ENCODE results near the gene TNRC6A. TPM values are rescaled to one million over a fixed set of nuclear protein-coding genes. Genes with fewer than 3 reads are reported as not detected.

TNRC6A gene
- total RNA-seq: 47.3 and 50.3 TPM in 2 replicates

DNA sequence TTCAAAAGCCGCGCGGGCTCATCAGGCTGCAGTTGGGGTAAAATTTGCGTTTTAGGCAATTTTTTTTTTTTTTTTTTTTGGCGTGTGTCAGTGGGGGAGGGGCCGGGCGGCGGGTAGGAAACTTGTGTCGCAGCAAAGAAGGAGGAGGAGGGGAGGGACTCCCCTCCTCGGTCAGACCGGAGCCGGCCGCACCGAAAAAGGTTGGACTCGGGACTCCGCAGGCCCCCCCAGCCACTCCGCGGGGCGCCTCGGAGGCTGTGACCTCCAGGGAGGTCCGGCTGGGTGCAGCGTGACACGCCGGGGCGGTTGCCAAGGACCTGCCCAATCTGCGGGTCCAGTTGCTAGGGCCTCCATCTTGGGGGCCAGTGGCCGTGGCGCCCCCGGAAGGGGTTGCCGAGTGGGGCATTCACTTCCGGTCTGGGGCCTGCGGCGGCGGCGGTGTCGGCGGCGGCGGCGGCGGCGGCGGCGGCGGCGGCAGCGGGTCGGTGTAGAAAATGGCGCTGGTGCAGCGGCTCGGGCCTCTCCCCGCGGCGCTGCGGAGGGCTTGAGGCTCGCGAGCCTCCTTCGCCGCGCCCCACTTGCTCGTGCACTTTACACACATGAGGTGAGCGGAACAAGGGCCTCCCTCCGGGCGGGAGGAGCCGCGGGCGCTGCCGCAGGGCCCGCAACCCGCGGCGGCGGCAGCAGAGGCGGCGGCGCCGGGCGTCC is at the start of gene TNRC6A:
TNRC6A (plus strand) TSS at position 409 of the 708 bp plus-strand sequence; CDS start at position 600, 191 bp downstream.
- Mint-ChIP-seq H3K27ac (peak within 1 kb of the TSS; percentile 97), H3K27me3 (ENCODE audit: low read depth) (peaks cover 3% of the 10 kb centered on the region), H3K36me3 (ENCODE audit: low read depth) (peaks cover 36% of the 10 kb centered on the region), H3K9me3 (no peaks in the 10 kb centered on the region), H3K4me3 (ENCODE audit: low read depth) (peak within 1 kb of the TSS; percentile 98), H3K4me1 (ENCODE audit: low read depth) (peaks cover 35% of the 10 kb centered on the region)
- intact Hi-C loops (cut with micrococcal nuclease): loop anchor here (10.0 kb wide), 1 partner anchor 145 kb away; no protein-coding TSS in a partner anchor
- peak; percentile 74 for DNase-seq (ENCODE audit: low spot score)

DNA sequence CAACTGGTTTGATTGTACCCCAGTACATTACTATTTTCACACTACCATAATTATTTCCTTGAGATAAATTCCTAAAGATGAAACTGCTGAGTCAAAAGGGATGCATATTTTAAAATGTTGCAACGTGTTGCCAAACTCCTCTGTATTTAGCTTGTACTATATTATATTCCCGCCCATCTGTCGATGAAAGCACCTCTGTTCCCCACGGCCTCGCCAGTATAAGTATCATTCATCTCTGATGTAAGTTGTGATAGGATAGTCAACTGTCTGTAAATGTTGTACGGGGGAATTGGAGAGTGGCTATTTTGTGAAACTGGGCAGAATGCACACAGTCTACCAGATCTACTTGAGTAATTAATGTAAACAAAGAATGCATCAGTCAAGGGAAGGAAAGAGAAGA is 47.7 kb upstream of the TNRC6A start:
- intact Hi-C loops (cut with micrococcal nuclease): no loop called here
- H3K9me3 Mint-ChIP-seq: no peaks in the 10 kb centered on the region
- H3K4me3 Mint-ChIP-seq (ENCODE audit: low read depth): no peak overlapping the region
- H3K27me3 Mint-ChIP-seq (ENCODE audit: low read depth): peaks cover 2% of the 10 kb centered on the region
- no peak overlapping the region for H3K27ac Mint-ChIP-seq
- H3K4me1 Mint-ChIP-seq (ENCODE audit: low read depth): peaks cover under 1% of the 10 kb centered on the region
- no peak for DNase-seq (ENCODE audit: low spot score)
- no peaks in the 10 kb centered on the region for H3K36me3 Mint-ChIP-seq (ENCODE audit: low read depth)

DNA sequence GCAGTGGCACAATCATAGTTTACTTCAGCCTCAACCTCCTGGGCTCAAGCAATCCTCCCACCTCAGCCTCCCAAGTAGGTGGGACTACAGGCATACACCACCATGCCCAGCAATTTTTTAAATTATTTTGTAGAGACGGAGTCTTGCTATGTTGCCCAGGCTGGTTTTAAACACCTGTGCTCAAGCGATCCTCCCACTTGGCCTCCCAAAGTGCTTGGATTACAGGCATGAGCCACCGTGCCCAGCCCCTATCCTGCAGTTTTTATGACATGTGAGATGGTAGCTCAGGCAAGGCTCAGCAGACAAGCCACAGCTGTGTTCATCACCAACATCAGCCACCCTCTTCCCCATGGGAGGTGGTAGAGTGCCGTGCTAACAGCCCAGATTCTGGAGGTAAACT is 46.2 kb upstream of the TNRC6A start:
- DNase-seq (ENCODE audit: low spot score): no peak
- Mint-ChIP-seq H3K9me3 (no peaks in the 10 kb centered on the region), H3K4me3 (ENCODE audit: low read depth) (no peak overlapping the region), H3K27ac (no peak overlapping the region), H3K27me3 (ENCODE audit: low read depth) (peaks cover 2% of the 10 kb centered on the region), H3K36me3 (ENCODE audit: low read depth) (no peaks in the 10 kb centered on the region), H3K4me1 (ENCODE audit: low read depth) (no peaks in the 10 kb centered on the region)
- intact Hi-C loops (cut with micrococcal nuclease): no loop called here

DNA sequence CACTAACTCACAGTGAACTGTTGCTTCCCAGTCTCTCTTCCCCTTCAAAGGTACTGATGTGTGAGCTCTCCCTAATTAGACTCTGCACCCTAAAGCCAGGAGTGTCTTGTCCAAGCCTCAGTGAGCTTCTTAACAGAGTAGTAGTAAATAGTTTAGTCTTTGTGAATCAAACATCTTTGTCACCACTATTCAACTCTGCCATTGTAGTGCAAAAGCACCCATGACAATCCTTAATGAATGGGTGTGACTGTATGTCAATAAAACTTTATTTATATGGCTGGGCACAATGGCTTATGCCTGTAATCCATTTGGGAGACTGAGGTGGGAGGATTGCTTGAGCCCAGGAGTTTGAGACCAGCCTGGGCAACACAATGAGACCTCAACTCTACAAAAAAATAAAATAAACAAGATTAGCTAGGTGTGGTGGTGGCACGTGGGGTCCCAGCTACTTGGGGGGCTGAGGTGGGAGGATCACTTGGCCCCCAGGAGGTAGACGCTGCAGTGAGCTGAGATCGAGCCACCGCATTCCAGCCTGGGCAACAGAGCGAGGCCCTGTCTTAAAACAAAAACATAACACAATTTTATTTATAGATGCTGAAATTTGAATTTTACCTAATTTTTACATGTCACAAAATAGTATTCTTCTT is 45.5 kb upstream of the TNRC6A start:
- no peak overlapping the region for H3K4me3 Mint-ChIP-seq (ENCODE audit: low read depth)
- H3K36me3 Mint-ChIP-seq (ENCODE audit: low read depth): no peaks in the 10 kb centered on the region
- H3K27ac Mint-ChIP-seq: no peak overlapping the region
- peaks cover 2% of the 10 kb centered on the region for H3K27me3 Mint-ChIP-seq (ENCODE audit: low read depth)
- no peaks in the 10 kb centered on the region for H3K9me3 Mint-ChIP-seq
- no peaks in the 10 kb centered on the region for H3K4me1 Mint-ChIP-seq (ENCODE audit: low read depth)
- intact Hi-C loops (cut with micrococcal nuclease): no loop called here
- DNase-seq (ENCODE audit: low spot score): no peak

DNA sequence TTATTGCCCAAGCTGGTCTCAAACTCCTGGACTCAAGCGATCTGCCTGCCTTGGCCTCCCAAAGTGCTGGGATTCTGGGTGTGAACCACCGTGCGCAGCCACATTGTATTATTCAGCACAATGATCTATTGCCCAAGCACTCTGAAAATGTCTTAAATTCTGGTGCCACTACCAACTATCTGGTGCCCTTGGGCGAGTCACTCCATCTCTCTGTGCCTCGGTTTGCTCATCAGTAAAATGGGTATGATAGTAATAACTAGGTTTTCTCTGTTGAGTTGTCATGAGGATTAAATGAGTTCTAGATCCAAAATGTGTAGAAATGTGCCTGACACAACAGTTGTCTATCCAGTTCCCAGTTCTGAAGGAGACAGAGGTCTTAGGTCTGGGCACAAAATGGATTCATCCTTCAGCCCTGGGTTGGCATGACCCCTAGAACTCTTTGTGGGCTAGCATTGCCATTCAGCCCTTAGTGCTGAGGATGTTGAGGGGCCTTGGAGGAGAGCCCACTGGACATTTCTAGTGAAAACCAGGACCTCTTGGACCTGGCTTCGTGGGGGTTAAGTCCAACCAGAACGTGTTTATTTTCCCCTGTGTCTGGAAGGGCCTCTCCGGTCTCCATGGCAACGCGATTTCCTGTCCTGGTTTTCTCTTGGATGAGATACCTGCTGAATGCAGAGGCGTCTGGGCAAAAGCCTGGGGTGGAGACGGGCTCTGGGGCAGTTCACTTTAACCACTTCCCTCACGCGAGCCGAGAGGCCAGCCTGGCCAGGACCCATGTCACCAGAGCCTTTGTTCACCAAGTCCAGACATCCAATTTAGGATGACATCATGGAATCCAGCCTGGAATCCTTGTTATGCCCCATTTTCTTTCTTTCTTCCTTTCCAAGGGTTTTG is 43.7 kb upstream of the TNRC6A start:
- intact Hi-C loops (cut with micrococcal nuclease): no loop called here
- Mint-ChIP-seq H3K4me1 (ENCODE audit: low read depth) (no peaks in the 10 kb centered on the region), H3K4me3 (ENCODE audit: low read depth) (no peak overlapping the region), H3K27ac (no peak overlapping the region), H3K27me3 (ENCODE audit: low read depth) (peaks cover 2% of the 10 kb centered on the region), H3K9me3 (no peaks in the 10 kb centered on the region), H3K36me3 (ENCODE audit: low read depth) (no peaks in the 10 kb centered on the region)
- no peak for DNase-seq (ENCODE audit: low spot score)

DNA sequence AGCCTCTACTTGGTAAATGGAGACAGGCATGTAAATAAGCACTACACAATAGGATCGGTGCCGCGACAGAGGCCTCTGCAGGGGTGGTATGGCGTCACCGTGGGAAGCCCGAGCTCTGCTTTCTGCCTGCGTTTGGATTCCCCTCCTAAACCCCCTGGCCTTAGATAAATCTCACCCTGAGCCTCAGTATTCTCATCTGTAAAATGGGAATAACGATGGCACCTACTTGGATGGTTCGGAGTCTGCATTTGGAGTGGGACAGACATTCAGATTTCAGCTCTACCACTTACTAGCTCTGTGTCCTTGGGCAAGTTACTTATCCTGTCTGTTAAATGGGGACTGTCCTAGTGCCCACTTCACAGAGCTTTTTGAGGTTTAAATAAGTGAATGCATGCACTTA is 42.8 kb upstream of the TNRC6A start:
- intact Hi-C loops (cut with micrococcal nuclease): no loop called here
- Mint-ChIP-seq H3K4me1 (ENCODE audit: low read depth) (no peaks in the 10 kb centered on the region), H3K36me3 (ENCODE audit: low read depth) (no peaks in the 10 kb centered on the region), H3K9me3 (no peaks in the 10 kb centered on the region), H3K27ac (no peak overlapping the region), H3K4me3 (ENCODE audit: low read depth) (no peak overlapping the region), H3K27me3 (ENCODE audit: low read depth) (peaks cover 2% of the 10 kb centered on the region)
- no peak for DNase-seq (ENCODE audit: low spot score)

DNA sequence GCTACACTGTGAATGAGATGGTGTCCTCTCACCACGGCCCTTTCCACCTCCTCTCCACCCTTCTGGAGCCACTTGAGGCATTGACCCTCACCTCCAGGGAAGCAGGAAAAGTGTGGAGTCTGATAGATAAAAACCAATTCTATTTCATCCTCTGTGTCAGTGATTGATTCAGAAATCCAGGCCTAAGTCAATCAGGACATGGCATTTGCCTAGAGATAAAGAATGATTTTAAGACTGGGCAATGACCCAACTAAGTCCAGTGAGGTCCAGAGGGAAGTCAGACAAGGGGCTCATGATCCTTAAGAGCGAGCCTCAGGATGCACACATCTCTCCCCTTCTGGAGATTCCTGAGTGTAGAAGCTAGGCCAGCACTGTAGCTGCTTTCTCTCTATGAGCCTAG is 41.1 kb upstream of the TNRC6A start:
- Mint-ChIP-seq H3K36me3 (ENCODE audit: low read depth) (no peaks in the 10 kb centered on the region), H3K9me3 (no peaks in the 10 kb centered on the region), H3K4me1 (ENCODE audit: low read depth) (no peaks in the 10 kb centered on the region), H3K27ac (no peak overlapping the region), H3K4me3 (ENCODE audit: low read depth) (no peak overlapping the region), H3K27me3 (ENCODE audit: low read depth) (no peaks in the 10 kb centered on the region)
- DNase-seq (ENCODE audit: low spot score): no peak
- intact Hi-C loops (cut with micrococcal nuclease): no loop called here

DNA sequence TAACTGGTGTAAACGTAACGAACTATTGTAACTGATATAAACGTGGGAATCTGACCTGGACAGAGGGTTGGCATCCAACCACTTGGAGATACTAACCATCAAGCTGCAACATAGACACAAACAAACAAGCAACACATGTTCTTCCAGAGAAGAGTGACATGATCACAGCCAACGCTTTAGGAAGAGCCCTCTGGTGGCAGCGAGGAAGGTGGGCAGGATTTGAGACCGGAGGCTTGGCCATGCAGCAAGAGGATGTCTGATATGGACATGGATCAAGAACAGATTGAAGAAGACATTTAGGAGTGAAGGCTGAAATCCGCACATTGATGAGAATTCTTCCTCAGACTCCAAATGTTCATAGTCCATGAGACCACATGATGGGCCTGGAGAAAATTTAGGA is 40.3 kb upstream of the TNRC6A start:
- Mint-ChIP-seq H3K27ac (no peak overlapping the region), H3K4me1 (ENCODE audit: low read depth) (no peaks in the 10 kb centered on the region), H3K4me3 (ENCODE audit: low read depth) (no peak overlapping the region), H3K9me3 (no peaks in the 10 kb centered on the region), H3K27me3 (ENCODE audit: low read depth) (no peaks in the 10 kb centered on the region), H3K36me3 (ENCODE audit: low read depth) (no peaks in the 10 kb centered on the region)
- intact Hi-C loops (cut with micrococcal nuclease): no loop called here
- DNase-seq (ENCODE audit: low spot score): no peak

DNA sequence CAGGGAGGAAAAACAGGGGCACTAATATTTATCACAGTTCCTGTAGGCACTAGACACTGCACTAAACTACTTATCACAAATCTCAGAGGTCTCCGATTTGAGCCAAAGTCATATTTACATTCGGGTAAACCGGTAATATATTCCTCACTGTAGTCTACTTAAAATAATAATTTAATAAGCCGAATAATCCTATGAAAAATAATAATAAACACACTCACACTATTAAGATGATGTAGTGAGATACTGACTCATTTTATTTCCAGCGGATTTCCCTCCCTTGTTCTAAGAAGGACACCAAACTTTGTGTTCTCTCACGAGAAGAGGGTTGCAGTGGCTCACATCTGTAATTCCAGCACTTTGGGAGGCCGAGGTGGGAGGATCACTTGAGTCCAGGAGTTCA is 36.6 kb upstream of the TNRC6A start:
- no peaks in the 10 kb centered on the region for H3K27me3 Mint-ChIP-seq (ENCODE audit: low read depth)
- H3K4me3 Mint-ChIP-seq (ENCODE audit: low read depth): no peak overlapping the region
- intact Hi-C loops (cut with micrococcal nuclease): no loop called here
- no peaks in the 10 kb centered on the region for H3K36me3 Mint-ChIP-seq (ENCODE audit: low read depth)
- no peak for DNase-seq (ENCODE audit: low spot score)
- H3K4me1 Mint-ChIP-seq (ENCODE audit: low read depth): no peaks in the 10 kb centered on the region
- no peak overlapping the region for H3K27ac Mint-ChIP-seq
- no peaks in the 10 kb centered on the region for H3K9me3 Mint-ChIP-seq

DNA sequence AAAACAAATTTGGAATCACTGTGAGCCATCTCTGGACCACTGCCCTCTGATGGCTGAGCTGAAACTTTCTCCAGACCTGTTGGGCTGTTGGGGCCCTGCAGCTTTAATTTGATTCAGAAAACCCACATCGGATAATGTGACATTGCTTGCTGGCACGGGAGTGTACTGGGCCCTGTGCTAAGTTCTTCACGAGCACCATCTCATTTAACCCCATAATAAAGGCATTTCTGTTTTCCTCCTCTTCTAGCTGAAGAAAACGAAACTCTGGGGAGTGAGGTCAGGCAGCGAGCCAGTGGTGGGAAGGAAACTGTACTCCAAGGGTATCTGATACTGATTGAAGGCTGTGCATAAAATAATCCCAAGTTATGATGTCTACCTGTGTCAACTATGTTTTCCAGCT is 34.5 kb upstream of the TNRC6A start:
- intact Hi-C loops (cut with micrococcal nuclease): no loop called here
- Mint-ChIP-seq H3K27ac (no peak overlapping the region), H3K9me3 (no peaks in the 10 kb centered on the region), H3K4me3 (ENCODE audit: low read depth) (no peak overlapping the region), H3K4me1 (ENCODE audit: low read depth) (no peaks in the 10 kb centered on the region), H3K27me3 (ENCODE audit: low read depth) (no peaks in the 10 kb centered on the region), H3K36me3 (ENCODE audit: low read depth) (no peaks in the 10 kb centered on the region)
- no peak for DNase-seq (ENCODE audit: low spot score)

DNA sequence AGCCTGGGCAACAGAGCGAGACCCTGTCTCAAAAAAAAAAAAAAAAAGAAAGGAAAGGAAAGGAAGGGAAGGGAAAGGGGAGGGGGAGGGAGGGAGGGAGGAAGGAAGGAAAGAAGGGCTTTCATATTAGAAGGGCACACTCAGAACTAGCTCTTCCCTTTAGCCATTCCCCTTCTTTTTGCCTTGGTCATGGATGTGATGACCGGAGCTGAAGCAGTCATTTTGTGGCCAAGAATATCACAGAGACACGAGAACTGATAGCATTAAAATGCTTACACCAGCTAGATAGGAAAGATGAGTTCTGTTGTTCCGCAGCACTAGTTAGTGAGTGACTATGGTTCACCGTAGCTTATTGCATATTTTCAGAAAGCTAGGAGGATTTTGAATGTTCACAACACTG is 32.8 kb upstream of the TNRC6A start:
- no peaks in the 10 kb centered on the region for H3K4me1 Mint-ChIP-seq (ENCODE audit: low read depth)

DNA sequence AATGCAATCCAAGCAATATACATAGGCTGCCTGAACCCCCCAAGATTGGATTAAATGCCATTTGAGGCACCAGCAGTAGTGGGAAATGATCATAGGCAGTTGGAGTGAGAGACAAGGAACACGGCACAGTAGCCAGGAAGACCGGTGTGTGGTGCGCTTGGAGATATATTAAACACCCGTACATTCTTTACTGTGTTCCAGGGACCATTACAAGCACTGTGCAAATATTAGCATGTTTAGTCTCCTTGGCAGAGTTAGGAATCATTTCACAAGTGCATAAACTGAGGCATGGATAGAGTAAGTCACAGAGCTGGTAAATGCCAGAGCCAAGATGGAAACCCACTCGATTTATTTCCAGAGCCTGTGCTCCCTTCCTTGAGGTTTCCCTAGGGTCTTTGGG is 31.1 kb upstream of the TNRC6A start:
- intact Hi-C loops (cut with micrococcal nuclease): no loop called here
- Mint-ChIP-seq H3K4me1 (ENCODE audit: low read depth) (no peaks in the 10 kb centered on the region), H3K27ac (no peak overlapping the region), H3K4me3 (ENCODE audit: low read depth) (no peak overlapping the region), H3K9me3 (no peaks in the 10 kb centered on the region), H3K36me3 (ENCODE audit: low read depth) (no peaks in the 10 kb centered on the region), H3K27me3 (ENCODE audit: low read depth) (peaks cover 6% of the 10 kb centered on the region)
- no peak for DNase-seq (ENCODE audit: low spot score)

More for the DNA sequence above, 32.8 kb upstream of the TNRC6A start:
- H3K27ac Mint-ChIP-seq: no peak overlapping the region
- H3K4me3 Mint-ChIP-seq (ENCODE audit: low read depth): no peak overlapping the region
- no peak for DNase-seq (ENCODE audit: low spot score)
- intact Hi-C loops (cut with micrococcal nuclease): no loop called here
- H3K9me3 Mint-ChIP-seq: no peaks in the 10 kb centered on the region
- H3K27me3 Mint-ChIP-seq (ENCODE audit: low read depth): peaks cover 2% of the 10 kb centered on the region
- H3K36me3 Mint-ChIP-seq (ENCODE audit: low read depth): no peaks in the 10 kb centered on the region

All from activated T-helper 2 cell treated with anti-CD3 and anti-CD28 coated beads, Interferon-gamma antibody, Interleukin-2, Interleukin-4, amounts not matched to agents 10 μg/mL and 5 μg/mL and 100 μg/mL, durations not matched to agents 14 hours and 24 hours and 36 hours (primary cell).